Nucleus accumbens (tissue), 56 donors: ENCODE results near the gene LGALS7.

ENCODE experiments used
- DNase-seq, 56 donors: peaks; one replicate each; lab custom pipeline; 2025; lab: John Stamatoyannopoulos, UW

LGALS7 gene

GRCh38 chr19:38741670-38742069, 31.6 kb downstream of the LGALS7 start:
- DNase-seq, result no peak

- DNase-seq, result no peak
These were observed 32.4 kb downstream of the LGALS7 start for GRCh38 chr19:38740932-38741331.

- DNase-seq, result no peak
These were observed 33.1 kb downstream of the LGALS7 start for GRCh38 chr19:38740257-38740592.

GRCh38 chr19:38739440-38740256, 33.7 kb downstream of the LGALS7 start:
- no peak for DNase-seq

- no peak for DNase-seq
These were observed 35.2 kb downstream of the LGALS7 start for GRCh38 chr19:38737921-38738737.

GRCh38 chr19:38737281-38737865, 35.9 kb downstream of the LGALS7 start:
- DNase-seq, result no peak

GRCh38 chr19:38736413-38737280, 36.7 kb downstream of the LGALS7 start:
- DNase-seq, result peak in 1 of 56 donors; percentile 39

GRCh38 chr19:38736036-38736412, 37.3 kb downstream of the LGALS7 start:
- peak in 3 of 56 donors; percentile 25 to 46 (median 26) for DNase-seq

GRCh38 chr19:38735257-38735686, 38.0 kb downstream of the LGALS7 start:
- DNase-seq, result no peak

GRCh38 chr19:38734426-38735256, 38.7 kb downstream of the LGALS7 start:
- no peak for DNase-seq

GRCh38 chr19:38734176-38734425, 39.2 kb downstream of the LGALS7 start:
- no peak for DNase-seq

GRCh38 chr19:38733493-38734175, 39.7 kb downstream of the LGALS7 start:
- no peak for DNase-seq

- DNase-seq, result no peak
These were observed 40.1 kb downstream of the LGALS7 start for GRCh38 chr19:38733241-38733492.

- DNase-seq, result no peak
These were observed 41.5 kb downstream of the LGALS7 start for GRCh38 chr19:38731654-38732301.

- DNase-seq, result no peak
These were observed 42.4 kb downstream of the LGALS7 start for GRCh38 chr19:38730731-38731589.

- no peak for DNase-seq
These were observed 42.9 kb downstream of the LGALS7 start for GRCh38 chr19:38730470-38730730.

- peak in 21 of 56 donors; percentile 7 to 60 (median 21) for DNase-seq
These were observed 43.5 kb downstream of the LGALS7 start for GRCh38 chr19:38729653-38730469.
